ENCODE results near the gene NPPB. TPM values are rescaled to one million over a fixed set of nuclear protein-coding genes. Genes with fewer than 3 reads are reported as not detected.

The NPPB gene
- total and polyA plus RNA-seq, 7 experiments from 2014 or later, result not detected

GRCh38 chr1:11860587-11860986 is 1.8 kb upstream of the NPPB start:
- POLR2A ChIA-PET, result no interaction called here
- peaks cover 0 to 14% of the 10 kb centered on the region in 2 donors for H3K27me3 ChIP-seq (ENCODE audit: control insufficient read depth in 2 of 2, insufficient read depth in 2 of 2, low read length in 2 of 2)

GRCh38 chr1:11860083-11860482 is 1.3 kb upstream of the NPPB start:
- no peaks in the 10 kb centered on the region for H3K9me3 ChIP-seq (ENCODE audit: control insufficient read depth in 2 of 3, low read length in 3 of 3)
- ATAC-seq, result no peak
- Mint-ChIP-seq H3K9me3 (peaks cover 0 to 7% (median 0%) of the 10 kb centered on the region in 11 donors), H3K36me3 (no peaks in the 10 kb centered on the region), H3K4me1 (peaks cover 0 to 6% (median 3%) of the 10 kb centered on the region in 7 donors), H3K27me3 (peaks cover 50 to 66% (median 59%) of the 10 kb centered on the region in 5 donors), H3K27ac (no peak overlapping the region), H3K4me3 (no peak overlapping the region)
- H3K36me3 ChIP-seq (ENCODE audit: control insufficient read depth in 2 of 3, insufficient read depth in 3 of 3, low read length in 3 of 3), result no peaks in the 10 kb centered on the region
- H3K27ac ChIP-seq (ENCODE audit: low read depth, low read length), result no peak overlapping the region
- no peak overlapping the region for H3K4me3 ChIP-seq (ENCODE audit: low read length)
- ChIA-PET CTCF (no interaction called here), POLR2A (interaction anchor here (0.5 to 1.0 kb wide), 2 partner anchors 47 to 160 kb away, joined by 3 read pairs; no protein-coding TSS in a partner anchor)
- intact Hi-C loops (cut with micrococcal nuclease), result no loop called here
- DNase-seq, result no peak
- H3K27me3 ChIP-seq (ENCODE audit: control insufficient read depth in 2 of 2, insufficient read depth in 2 of 2, low read length in 2 of 2), result peaks cover 0 to 14% of the 10 kb centered on the region in 2 donors
- no peaks in the 10 kb centered on the region for H3K4me1 ChIP-seq (ENCODE audit: control insufficient read depth in 2 of 2, insufficient read depth in 2 of 2, low read length in 2 of 2)

More at GRCh38 chr1:11860587-11860986, 1.8 kb upstream of the NPPB start:
- Histone ChIP-seq H3K36me3 (ENCODE audit: control insufficient read depth in 2 of 3, insufficient read depth in 3 of 3, low read length in 3 of 3) (no peaks in the 10 kb centered on the region), H3K4me3 (ENCODE audit: low read length) (no peak overlapping the region), H3K27ac (ENCODE audit: low read depth, low read length) (no peak overlapping the region), H3K4me1 (ENCODE audit: control insufficient read depth in 2 of 2, insufficient read depth in 2 of 2, low read length in 2 of 2) (no peaks in the 10 kb centered on the region), H3K9me3 (ENCODE audit: control insufficient read depth in 2 of 3, low read length in 3 of 3) (no peaks in the 10 kb centered on the region)
- H3K27ac Mint-ChIP-seq, result peak overlapping the region in 1 of 9 donors; percentile 14
- intact Hi-C loops (cut with micrococcal nuclease), result no loop called here
- peaks cover 50 to 66% (median 59%) of the 10 kb centered on the region in 5 donors for H3K27me3 Mint-ChIP-seq
- H3K4me1 Mint-ChIP-seq, result peaks cover 0 to 6% (median 3%) of the 10 kb centered on the region in 7 donors
- no peak overlapping the region for H3K4me3 Mint-ChIP-seq
- ATAC-seq (no peak), DNase-seq (no peak)
- CTCF ChIA-PET, result interaction anchor here (0.6 to 0.7 kb wide), 2 partner anchors 345 to 888 kb away, joined by 3 read pairs; no protein-coding TSS in a partner anchor
- H3K9me3 Mint-ChIP-seq, result peaks cover 0 to 7% (median 0%) of the 10 kb centered on the region in 11 donors
- no peaks in the 10 kb centered on the region for H3K36me3 Mint-ChIP-seq

GRCh38 chr1:11858968-11859871 is 475 bp upstream of the NPPB start:
- peaks cover 0 to 6% (median 3%) of the 10 kb centered on the region in 7 donors for H3K4me1 Mint-ChIP-seq
- ChIA-PET POLR2A (interaction anchor here (0.5 to 1.0 kb wide), 2 partner anchors 48 to 161 kb away, joined by 3 read pairs; no protein-coding TSS in a partner anchor), CTCF (no interaction called here)
- intact Hi-C loops (cut with micrococcal nuclease), result no loop called here
- Histone ChIP-seq H3K9me3 (ENCODE audit: control insufficient read depth in 2 of 3, low read length in 3 of 3) (no peaks in the 10 kb centered on the region), H3K27me3 (ENCODE audit: control insufficient read depth in 2 of 2, insufficient read depth in 2 of 2, low read length in 2 of 2) (peaks cover 0 to 14% of the 10 kb centered on the region in 2 donors), H3K27ac (ENCODE audit: low read depth, low read length) (no peak overlapping the region), H3K36me3 (ENCODE audit: control insufficient read depth in 2 of 3, insufficient read depth in 3 of 3, low read length in 3 of 3) (no peaks in the 10 kb centered on the region), H3K4me3 (ENCODE audit: low read length) (no peak overlapping the region), H3K4me1 (ENCODE audit: control insufficient read depth in 2 of 2, insufficient read depth in 2 of 2, low read length in 2 of 2) (no peaks in the 10 kb centered on the region)
- no peak overlapping the region for H3K4me3 Mint-ChIP-seq
- no peak overlapping the region for H3K27ac Mint-ChIP-seq
- no peaks in the 10 kb centered on the region for H3K36me3 Mint-ChIP-seq
- peaks cover 54 to 66% (median 64%) of the 10 kb centered on the region in 5 donors for H3K27me3 Mint-ChIP-seq
- ATAC-seq (peak; percentile 91), DNase-seq (peak; percentile 48 to 76 (median 65))
- peaks cover 0 to 7% (median 0%) of the 10 kb centered on the region in 11 donors for H3K9me3 Mint-ChIP-seq

- H3K9me3 ChIP-seq (ENCODE audit: control insufficient read depth in 2 of 3, low read length in 3 of 3), result no peaks in the 10 kb centered on the region
- no peak overlapping the region for H3K4me3 ChIP-seq (ENCODE audit: low read length)
- intact Hi-C loops (cut with micrococcal nuclease), result no loop called here
- ATAC-seq, result no peak
- H3K27ac ChIP-seq (ENCODE audit: low read depth, low read length), result no peak overlapping the region
- Mint-ChIP-seq H3K27me3 (peaks cover 59 to 76% (median 70%) of the 10 kb centered on the region in 5 donors), H3K27ac (no peak overlapping the region), H3K36me3 (no peaks in the 10 kb centered on the region), H3K4me1 (peaks cover 0 to 6% (median 3%) of the 10 kb centered on the region in 7 donors), H3K9me3 (peaks cover 0 to 7% (median 0%) of the 10 kb centered on the region in 11 donors), H3K4me3 (no peak overlapping the region)
- POLR2A ChIA-PET, result no interaction called here
- H3K36me3 ChIP-seq (ENCODE audit: control insufficient read depth in 2 of 3, insufficient read depth in 3 of 3, low read length in 3 of 3), result no peaks in the 10 kb centered on the region
- no peak for DNase-seq
- peaks cover 0 to 14% of the 10 kb centered on the region in 2 donors for H3K27me3 ChIP-seq (ENCODE audit: control insufficient read depth in 2 of 2, insufficient read depth in 2 of 2, low read length in 2 of 2)
- CTCF ChIA-PET, result interaction anchor here (1.7 kb wide), 1 partner anchor 11 kb away, joined by 3 read pairs; no protein-coding TSS in a partner anchor
- no peaks in the 10 kb centered on the region for H3K4me1 ChIP-seq (ENCODE audit: control insufficient read depth in 2 of 2, insufficient read depth in 2 of 2, low read length in 2 of 2)
Observed at GRCh38 chr1:11858158-11858557, 587 bp downstream of the NPPB start.

GRCh38 chr1:11857164-11857851 is 1.4 kb downstream of the NPPB start:
- POLR2A ChIA-PET, result no interaction called here
- no peak for ATAC-seq
- peaks cover 54 to 76% (median 67%) of the 10 kb centered on the region in 5 donors for H3K27me3 Mint-ChIP-seq

GRCh38 chr1:11856698-11857097 is 2.0 kb downstream of the NPPB start:
- no peak overlapping the region for H3K4me3 ChIP-seq (ENCODE audit: low read length)
- no peak for DNase-seq
- Mint-ChIP-seq H3K27ac (no peak overlapping the region), H3K9me3 (peaks cover 0 to 6% (median 0%) of the 10 kb centered on the region in 11 donors), H3K4me1 (peaks cover 0 to 6% (median 3%) of the 10 kb centered on the region in 7 donors), H3K4me3 (no peak overlapping the region), H3K36me3 (no peaks in the 10 kb centered on the region), H3K27me3 (peaks cover 50 to 73% (median 63%) of the 10 kb centered on the region in 5 donors)
- intact Hi-C loops (cut with micrococcal nuclease), result no loop called here
- no peak for ATAC-seq
- CTCF ChIA-PET, result interaction anchor here (1.7 kb wide), 1 partner anchor 12 kb away, joined by 3 read pairs; no protein-coding TSS in a partner anchor
- peaks cover 0 to 14% of the 10 kb centered on the region in 2 donors for H3K27me3 ChIP-seq (ENCODE audit: control insufficient read depth in 2 of 2, insufficient read depth in 2 of 2, low read length in 2 of 2)
- H3K9me3 ChIP-seq (ENCODE audit: control insufficient read depth in 2 of 3, low read length in 3 of 3), result no peaks in the 10 kb centered on the region
- POLR2A ChIA-PET, result no interaction called here
- no peaks in the 10 kb centered on the region for H3K4me1 ChIP-seq (ENCODE audit: control insufficient read depth in 2 of 2, insufficient read depth in 2 of 2, low read length in 2 of 2)
- no peaks in the 10 kb centered on the region for H3K36me3 ChIP-seq (ENCODE audit: control insufficient read depth in 2 of 3, insufficient read depth in 3 of 3, low read length in 3 of 3)
- no peak overlapping the region for H3K27ac ChIP-seq (ENCODE audit: low read depth, low read length)

More at GRCh38 chr1:11857164-11857851, 1.4 kb downstream of the NPPB start:
- Histone ChIP-seq H3K4me3 (ENCODE audit: low read length) (no peak overlapping the region), H3K4me1 (ENCODE audit: control insufficient read depth in 2 of 2, insufficient read depth in 2 of 2, low read length in 2 of 2) (no peaks in the 10 kb centered on the region), H3K36me3 (ENCODE audit: control insufficient read depth in 2 of 3, insufficient read depth in 3 of 3, low read length in 3 of 3) (no peaks in the 10 kb centered on the region), H3K27ac (ENCODE audit: low read depth, low read length) (no peak overlapping the region), H3K9me3 (ENCODE audit: control insufficient read depth in 2 of 3, low read length in 3 of 3) (no peaks in the 10 kb centered on the region), H3K27me3 (ENCODE audit: control insufficient read depth in 2 of 2, insufficient read depth in 2 of 2, low read length in 2 of 2) (peaks cover 0 to 14% of the 10 kb centered on the region in 2 donors)
- no peak for DNase-seq
- H3K4me1 Mint-ChIP-seq, result peaks cover 0 to 6% (median 3%) of the 10 kb centered on the region in 7 donors
- peaks cover 0 to 7% (median 0%) of the 10 kb centered on the region in 11 donors for H3K9me3 Mint-ChIP-seq
- CTCF ChIA-PET, result interaction anchor here (1.7 kb wide), 1 partner anchor 12 kb away, joined by 3 read pairs; no protein-coding TSS in a partner anchor
- H3K36me3 Mint-ChIP-seq, result no peaks in the 10 kb centered on the region
- no peak overlapping the region for H3K4me3 Mint-ChIP-seq
- H3K27ac Mint-ChIP-seq, result no peak overlapping the region
- intact Hi-C loops (cut with micrococcal nuclease), result no loop called here
